Fibroblast of peridontal ligament (primary cell): ENCODE measurements around the gene CDK6.

Experiments
- DNase-seq: peaks from one replicate; pipeline ENCODE4 v3.0.0-alpha.2; 2010; ENCODE audit errors: extremely low read depth

CDK6 gene

DNA sequence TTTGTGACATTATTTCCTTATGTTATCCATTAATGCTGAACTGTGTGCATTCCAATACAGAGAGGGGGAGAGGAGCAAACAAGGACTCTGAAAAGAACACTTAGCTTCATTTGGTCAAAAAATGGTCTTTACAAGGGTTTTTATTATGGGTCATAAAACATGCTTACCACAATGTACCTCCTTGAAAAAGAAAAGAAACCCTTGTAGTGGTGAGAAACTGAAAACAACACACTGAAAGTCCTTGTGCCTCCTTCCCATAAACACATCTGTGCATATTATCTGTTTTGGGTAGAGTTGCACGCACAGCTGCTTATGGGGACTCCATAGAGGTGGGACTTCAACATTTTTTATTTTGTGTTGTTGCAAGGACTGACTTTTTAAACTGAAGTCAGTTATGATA is 98.7 kb downstream of the CDK6 start:
- no peak for DNase-seq

DNA sequence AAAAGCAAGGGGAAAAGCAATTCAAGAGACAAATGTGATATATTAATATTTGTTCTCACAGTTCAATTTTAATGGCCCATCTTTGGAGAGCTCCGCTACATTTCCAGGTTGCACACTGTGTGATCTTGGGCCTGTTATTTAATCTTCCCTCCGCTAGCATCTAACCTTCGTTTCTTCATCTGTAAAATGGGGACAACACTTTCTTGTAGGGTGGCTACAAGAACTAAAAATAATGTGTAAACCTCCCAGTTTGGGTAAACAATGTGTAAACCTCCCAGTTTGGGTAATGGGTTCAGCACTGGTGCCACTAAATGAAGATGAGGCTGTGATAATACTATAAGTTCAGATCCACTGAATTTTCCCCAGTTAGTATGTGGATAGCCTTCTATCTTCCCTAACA is 99.5 kb downstream of the CDK6 start:
- DNase-seq, result no peak

DNA sequence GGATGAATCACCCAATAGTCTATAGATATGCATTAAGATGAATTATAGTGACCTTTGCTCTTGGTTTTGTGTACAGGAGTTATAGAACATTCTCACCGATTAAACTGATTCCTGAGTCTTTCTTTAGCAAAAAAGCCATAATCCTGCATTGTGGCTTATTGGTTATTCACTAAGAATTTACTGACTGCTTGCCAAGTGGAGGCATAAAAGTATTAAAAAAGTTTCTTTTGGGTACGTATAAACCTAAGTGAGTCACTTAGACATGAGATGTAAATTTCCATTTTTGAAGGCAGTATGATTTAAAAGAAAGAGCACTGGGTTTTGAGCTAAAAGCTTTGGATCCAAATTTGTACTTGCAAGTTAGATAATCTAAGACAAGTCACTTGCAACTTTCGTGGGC is 100.7 kb downstream of the CDK6 start:
- peak; percentile 86 for DNase-seq

DNA sequence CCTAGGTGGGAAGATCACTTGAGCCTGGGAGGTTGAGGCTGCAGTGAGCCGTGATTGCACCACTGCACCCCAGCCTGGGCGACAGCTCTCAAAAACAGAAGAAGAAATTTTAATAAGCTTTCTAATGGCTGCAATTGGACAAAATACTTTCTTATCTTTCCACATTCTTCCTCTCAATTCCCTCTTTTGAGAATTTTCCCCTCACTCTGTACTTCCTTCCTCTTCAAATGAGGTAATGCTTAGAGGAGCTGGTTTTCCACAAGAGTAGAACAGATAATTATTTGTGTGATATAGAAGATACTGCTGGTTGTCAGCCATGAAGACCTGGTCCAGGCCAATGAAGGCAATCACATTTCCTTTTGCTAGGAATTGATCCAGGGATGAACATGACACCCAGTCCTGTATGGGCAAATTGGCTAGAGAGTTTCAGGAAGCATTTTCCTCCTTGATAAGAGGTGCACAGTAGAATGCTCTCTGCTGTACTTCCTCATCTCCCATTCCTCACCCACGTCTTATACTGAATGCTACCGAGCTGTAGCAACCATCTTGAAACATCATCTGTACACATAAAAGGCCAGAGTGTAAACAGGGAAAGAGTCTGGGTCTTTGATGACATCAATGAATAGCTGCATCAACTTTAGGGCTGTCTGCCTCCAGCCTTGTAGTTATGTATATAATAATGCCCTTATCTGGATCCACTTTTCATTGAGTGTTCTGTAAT is 103.9 kb downstream of the CDK6 start:
- no peak for DNase-seq

DNA sequence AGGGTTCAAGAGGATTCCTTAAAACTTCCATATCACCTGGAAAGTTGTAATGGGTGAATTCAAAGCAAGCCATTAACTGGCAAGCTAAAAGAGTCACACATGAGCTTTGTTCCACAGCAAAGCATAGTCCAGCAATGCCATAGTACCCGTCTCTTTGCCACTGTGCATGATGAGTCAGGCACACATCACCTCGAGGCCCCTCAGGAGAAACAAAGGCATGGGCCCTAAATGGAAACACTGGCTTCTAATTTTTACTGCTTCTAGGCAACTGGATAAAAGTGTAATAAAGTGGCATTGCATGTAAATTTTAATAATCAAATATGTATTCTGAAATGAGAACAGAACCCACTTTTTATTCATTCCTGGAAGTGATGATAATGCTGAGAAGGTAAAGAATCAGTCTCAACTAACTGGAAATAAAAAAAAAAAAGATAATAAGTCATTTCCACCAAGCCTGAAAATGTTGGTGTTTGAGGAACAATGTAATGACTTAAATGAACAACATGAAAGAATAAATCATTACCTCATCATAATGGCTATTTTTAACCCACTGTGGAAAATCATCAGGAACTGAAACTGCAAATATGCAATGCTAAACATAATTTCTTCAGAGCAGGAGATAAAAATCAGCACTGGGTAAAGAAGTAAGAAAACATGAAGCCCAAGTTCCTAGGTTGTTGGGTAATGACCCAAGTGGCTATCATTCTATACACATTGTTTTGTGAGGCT is 104.9 kb downstream of the CDK6 start:
- DNase-seq, result peak; percentile 55

DNA sequence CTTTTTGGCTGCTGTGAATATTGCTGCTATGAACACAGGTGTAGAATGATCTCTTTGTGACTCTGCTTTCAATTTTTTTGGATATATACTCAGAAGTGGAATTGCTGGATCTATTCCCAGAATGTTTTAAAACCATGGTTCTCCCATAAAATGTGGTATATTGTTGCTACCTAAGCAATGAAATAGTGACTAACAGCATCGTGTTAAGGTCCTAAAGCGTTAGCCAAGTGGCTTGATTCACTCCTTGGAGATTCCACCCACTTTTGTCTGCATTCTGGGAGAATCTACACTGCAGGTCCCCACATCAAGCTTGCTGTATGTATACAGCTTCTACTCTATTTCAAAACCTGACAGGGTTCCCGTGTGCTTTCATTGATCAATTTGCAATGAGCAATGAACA is 105.6 kb downstream of the CDK6 start:
- DNase-seq, result peak; percentile 41

DNA sequence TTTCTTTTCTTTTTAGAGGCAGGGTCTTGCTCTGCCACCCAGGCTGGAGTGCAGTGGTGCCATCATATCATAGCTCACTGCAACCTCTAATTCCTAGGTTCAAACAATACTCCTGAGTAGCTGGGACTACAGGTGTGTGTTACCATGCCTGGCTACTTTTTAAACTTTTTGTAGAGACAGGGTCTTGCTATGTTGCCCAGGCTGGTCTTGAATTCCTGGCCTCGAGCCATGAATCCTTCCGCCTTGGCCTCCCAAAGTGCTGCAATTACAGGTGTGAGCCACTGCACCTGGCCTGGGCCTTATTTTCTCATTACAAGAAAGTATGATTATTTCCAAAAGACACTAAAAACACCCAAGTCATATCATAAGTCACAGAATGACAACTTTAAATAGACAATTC is 106.6 kb downstream of the CDK6 start:
- DNase-seq, result no peak

DNA sequence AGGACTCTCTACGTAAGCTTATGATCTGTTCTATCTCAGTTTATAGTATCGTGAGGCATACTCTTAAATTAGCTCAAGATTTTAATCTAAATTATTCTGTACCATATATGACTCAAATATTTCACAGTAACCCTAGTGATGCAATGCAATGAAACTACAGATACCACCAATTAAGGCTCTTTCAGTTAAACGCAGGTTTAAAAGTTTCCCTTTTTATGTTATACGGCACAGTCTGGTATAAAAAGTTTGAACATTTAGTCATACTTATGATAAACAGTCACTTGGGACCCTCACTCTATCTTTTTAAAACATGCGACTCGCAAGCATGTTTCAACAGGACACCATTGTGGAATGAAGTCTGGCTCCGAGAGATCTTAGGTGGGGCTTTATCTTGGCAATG is 107.2 kb downstream of the CDK6 start:
- DNase-seq, result no peak

DNA sequence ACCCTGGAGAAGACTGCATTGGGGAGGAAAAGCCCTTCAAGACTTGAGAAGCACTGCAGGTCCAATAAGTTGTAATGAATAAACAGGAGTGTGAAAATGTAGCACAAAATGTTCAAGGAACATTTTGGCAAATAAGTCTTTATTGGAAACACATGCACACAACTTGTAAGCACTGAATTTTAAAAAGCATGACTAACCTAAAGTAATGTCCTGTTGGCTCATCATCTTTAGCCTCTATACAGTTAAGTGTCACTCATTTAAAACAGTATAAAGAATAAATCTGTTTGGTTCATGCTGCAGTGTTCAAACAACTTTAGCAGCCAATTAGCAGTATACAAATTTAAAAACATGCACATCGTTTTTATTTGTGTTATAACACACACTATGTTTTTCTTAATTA is 108.6 kb downstream of the CDK6 start:
- peak; percentile 60 for DNase-seq

DNA sequence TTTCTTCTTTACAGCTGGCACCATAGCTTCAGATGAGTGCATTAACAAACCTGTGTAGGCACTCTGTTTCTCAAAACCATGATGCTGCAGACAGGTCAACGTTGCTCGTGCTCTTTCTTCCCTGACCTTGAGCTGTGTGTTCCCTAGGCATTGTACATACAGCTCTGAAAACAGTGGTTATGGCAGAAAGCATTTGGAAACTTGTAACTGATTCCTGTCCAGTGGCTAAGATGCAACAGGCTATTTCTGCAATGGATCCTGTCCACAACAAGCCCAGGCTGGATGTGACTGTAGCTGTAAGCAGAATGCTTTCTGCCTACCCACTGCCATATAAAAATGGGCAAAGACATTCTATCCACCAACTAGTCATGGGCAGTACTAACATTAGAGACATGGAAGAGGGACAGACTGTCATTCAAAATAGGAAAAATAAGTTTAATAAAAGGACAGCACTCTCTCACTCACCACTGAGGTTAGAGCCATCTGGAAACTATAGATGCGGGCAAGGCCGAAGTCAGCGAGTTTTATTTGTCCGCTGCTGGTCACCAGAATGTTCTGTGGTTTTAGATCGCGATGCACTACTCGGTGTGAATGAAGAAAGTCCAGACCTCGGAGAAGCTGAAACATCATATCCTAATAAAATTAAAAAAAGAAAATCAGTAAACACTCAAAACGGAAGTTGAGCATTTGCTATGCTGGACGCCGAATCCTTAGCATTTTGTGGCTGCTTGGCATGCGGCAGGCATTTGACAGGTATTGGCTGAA is 111.0 kb downstream of the CDK6 start:
- no peak for DNase-seq

DNA sequence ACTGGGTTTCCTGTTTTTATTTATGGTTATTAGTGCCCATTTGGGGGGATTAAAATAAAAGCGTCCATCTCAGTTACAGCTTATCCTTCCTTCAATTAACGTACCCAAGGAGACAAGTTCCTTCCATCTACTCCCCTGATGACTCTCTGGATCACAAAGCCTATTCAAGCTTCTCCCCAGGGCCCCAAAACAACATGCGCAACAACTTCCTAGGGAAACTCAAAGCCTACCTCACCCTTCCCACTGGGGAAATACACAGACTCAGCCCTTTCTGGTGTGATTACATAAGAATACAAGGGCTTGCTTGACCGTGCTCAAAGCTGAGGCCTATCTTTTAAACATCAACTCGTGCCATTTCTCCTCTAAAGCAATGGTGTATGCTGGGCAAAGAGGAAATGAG is 112.4 kb downstream of the CDK6 start:
- DNase-seq, result peak; percentile 27

DNA sequence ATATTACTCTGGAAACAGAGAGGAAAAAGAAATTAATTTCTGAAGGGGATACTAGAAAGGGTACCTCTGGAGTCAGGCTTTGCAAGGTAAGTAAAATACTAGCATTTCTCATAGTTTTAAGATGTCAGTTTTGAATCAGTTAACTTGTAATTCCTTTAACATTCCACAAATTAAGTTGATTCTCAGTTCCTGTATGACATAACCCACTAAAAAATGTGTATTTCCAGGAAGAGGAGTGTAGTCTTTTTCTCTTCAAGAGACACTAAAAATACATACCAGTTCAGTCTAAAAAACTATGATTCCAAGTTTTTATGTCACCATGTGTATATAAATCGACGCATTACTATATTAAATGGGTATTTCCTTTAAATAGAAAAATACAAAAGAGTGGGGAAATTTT is 113.2 kb downstream of the CDK6 start:
- peak; percentile 63 for DNase-seq

DNA sequence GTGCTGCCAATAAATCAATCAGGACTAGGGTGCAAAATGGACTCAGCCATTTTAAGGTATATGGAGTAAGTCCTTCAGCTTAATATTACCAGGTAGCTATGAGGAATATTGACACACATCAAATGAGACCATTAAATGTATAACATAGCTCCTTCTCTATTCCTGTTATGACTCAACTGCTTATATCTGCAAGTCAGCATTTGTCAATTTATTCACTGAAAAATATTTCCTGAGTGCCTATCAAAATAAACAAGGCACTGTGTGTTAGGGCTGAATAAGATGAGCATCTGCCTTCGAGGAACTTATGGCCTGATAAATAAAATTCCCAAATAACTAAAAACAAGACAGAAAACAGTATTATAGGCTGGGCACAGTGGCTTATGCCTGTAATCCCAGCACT is 113.8 kb downstream of the CDK6 start:
- peak; percentile 26 for DNase-seq

DNA sequence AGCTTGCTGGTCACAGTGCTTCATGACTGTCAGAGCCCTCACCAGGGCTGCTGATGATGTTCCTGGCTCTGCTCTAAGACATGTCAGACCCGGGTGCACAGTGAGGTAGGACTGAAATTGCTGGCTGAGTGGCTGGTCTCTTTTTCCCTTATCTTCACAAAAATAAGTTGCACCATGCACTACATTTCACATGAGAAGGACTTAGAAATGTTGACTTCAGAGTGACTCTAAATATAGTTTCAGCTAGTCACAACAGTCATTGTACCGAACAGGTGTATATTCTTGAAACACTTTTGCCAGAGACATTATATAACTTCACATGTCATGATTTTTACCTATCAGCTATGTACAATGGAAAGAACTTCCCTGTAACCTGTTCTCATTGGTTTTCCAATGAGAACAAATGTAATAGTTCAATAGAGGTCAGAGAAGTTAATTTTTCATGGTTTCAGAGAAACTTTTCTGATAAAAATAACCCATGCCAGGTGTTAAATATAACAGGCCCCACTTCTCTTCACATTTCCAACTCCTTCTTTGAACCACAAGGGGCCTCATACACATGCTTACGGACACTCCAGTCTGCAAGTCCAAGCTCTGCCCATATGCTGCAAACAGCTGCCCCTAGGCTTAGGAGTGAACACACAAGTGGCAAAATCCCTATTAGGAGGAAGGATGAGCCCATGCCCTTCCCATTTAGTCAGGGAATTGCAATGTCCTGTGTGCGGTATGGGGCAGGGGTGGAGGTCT is 115.6 kb downstream of the CDK6 start:
- DNase-seq, result no peak

DNA sequence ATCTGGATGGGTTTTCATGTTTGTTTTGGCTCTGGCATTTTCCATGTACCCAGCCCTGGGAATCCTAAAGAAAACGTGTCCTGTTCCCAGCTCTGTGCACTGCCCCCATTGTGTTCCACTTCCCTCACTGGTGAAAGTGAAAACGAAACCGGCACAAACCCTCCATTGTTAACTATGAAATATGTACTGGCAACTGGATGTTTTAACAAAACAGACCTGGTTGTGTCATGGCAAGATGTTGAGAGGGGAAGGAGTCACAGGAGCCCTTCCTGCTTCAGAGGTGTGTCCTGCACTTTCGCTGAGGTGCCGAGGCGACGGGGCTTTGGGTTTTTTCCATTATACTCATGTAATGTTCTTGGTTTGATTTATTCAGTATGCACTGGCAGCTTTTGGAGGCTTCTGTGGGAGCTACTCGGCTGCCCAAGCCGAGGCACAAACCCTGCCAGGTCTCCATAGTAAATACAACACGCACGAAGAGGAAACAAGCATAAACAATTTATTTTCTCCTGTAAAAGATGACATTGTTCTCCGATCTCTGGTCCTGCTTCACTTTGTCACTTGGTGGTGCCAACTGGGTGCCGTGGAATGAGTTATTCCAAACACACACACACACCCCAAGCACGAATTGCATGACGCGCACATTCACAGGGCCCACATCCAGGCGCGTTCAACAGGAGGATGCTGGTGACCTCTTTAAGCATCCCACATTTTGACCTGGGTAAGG is 118.2 kb downstream of the CDK6 start:
- DNase-seq, result peak; percentile 74

DNA sequence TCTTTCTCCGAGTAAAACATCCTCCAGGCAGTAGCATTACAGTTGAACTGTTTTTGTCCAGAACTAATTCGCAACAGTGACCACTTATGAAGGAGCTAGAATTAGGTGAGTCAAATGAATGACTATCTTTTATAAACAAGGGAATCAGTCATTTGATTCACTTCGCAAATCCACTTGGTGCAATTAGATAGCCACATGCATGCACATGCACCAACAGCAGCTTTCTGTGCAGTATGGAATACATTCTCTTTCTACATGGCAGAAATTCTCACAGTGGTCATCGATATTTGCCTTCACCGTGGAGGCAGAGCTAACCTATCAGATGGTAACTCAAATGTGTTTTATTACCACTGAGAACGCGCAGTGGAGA is 118.8 kb downstream of the CDK6 start:
- DNase-seq, result no peak

DNA sequence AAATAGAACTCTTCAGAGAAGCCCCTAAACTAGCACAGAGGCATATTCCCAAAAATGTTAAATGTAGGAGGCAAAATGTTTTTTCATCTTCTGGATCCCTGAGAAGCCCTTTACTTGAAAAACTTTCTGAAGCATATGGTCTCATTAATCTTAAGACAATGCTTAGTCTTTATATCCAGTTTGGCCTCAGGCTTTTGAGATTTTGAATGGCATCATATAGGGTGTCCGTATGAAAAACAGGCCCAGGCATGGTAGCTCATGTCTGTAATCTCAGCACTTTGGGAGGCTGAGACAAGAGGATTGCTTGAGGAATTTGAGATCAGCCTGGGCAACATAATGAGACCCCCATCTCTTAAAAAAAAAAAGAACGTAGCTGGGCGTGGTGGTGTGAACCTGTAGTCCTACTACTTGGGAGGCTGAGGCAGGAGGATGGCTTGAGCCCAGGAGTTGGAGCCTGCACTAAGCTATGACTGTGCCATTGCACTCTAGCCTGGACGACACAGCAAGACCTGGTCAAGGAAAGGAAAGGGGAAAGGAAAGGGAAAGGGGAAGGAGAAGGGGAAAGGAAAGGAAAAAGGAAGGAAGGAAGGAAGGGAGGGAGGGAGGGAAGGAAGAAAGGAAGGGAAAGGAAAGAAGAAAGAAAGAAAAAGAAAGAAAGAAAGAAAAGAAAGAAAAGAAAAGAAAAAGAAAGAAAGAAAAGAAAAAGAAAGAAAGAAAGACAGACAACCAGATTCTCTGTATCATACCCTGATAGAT is 119.4 kb downstream of the CDK6 start:
- DNase-seq, result no peak

DNA sequence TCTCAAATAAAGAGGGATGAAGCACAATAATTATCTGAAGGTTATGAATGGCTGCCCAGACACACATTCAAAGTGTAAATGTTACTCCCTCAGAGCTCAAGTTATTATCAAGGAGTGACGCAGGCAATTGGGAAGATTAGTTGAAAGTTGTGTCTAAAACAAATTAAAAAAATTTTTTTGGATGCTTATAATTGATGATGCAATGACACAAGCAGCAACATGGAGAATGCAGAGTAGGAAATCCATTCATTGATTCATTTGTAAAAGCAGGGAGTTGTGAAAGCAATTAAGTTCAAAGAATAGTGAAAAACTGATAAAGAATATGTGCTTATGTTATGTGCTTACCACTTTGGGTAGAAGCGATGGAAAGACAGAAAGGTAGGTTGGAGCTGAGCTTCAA is 120.4 kb downstream of the CDK6 start:
- DNase-seq, result no peak

DNA sequence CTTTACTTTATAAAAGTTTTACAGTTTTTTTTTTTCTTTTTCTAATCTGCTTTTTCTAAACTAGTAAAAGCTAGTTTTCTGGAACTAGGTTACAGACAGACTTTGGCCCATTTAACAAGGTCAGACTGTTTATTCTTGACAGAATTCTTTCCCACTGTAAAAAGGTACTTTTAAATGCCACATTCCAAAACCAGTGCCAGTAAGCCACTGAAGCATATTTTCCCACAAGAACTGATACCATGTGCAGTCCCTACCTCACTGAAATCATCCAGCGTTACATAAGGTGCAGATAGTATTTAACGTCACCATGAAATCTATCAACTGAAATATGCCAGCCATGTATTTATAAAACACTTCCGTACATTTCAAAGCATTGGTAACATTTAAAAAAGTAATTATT is 121.6 kb downstream of the CDK6 start:
- DNase-seq, result no peak

DNA sequence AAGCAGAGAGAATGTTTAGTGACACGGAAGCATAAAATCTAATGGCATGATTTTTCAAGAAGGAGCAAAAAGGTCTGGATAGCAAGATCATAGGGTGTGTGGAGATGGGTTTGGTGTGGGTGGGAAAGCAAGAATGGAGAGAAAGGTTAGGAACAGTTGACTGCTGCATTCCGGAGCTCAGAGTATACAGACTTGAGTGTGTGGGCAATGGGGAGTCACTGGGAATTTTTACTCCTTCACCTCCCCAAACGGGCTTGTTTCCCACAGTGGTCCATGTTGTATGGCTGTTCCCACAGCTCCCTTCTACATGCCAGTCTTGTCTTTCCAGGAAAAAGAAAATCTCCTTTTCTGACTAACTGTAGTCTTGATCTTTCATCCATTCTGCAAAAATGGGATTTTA is 122.1 kb downstream of the CDK6 start:
- no peak for DNase-seq

DNA sequence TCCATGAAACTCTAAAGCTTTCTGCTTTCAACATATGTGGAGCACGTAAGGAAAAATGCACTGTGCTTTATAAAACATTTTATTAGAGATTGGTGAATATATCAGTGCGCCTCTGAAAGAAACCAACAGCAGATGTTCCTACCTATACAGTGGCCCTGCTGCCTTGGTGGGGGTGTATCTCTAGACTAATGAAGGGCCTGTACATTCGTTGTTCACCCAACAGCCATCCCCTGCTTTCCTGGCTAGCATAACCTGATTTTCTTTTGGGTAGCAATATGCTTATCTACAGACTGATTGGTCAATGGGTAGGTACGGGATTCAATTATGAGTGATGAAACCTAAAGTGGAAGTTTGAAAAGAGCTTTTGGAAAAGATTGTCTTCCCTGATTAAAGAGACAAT is 126.5 kb downstream of the CDK6 start:
- no peak for DNase-seq
